HG03039 (cell line): ENCODE measurements around the gene SOS2.
A peak's percentile ranks its signal among the peaks of the same experiment; 100 is the strongest.

Source experiments
- ATAC-seq: cut with Tn5 transposase; IDR thresholded peaks from one replicate; pipeline ENCODE4 v1.9.1; 2021; ENCODE audit warnings: mild to moderate bottlenecking, moderate library complexity; ENCODE audit not compliant: unreplicated experiment

SOS2 gene

DNA sequence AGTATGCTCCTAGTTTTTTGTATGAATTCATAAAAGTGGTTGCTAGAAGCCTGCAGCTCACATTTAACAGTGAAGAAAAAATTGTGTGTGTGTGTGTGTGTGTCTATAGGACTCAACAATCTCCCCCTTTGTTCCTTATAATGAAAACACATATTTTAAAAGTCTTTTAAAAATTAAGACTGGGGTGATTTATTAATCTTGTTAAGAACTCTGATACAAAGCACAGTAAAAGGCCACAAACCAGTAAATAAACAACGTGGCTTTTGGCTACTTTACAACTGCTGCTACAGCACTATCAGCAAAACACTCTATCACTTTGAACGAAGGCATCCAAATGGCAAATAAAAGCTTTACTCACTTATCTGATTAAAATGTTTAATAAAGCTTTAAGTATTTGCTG is 114.4 kb downstream of the SOS2 start:
- no peak for ATAC-seq

DNA sequence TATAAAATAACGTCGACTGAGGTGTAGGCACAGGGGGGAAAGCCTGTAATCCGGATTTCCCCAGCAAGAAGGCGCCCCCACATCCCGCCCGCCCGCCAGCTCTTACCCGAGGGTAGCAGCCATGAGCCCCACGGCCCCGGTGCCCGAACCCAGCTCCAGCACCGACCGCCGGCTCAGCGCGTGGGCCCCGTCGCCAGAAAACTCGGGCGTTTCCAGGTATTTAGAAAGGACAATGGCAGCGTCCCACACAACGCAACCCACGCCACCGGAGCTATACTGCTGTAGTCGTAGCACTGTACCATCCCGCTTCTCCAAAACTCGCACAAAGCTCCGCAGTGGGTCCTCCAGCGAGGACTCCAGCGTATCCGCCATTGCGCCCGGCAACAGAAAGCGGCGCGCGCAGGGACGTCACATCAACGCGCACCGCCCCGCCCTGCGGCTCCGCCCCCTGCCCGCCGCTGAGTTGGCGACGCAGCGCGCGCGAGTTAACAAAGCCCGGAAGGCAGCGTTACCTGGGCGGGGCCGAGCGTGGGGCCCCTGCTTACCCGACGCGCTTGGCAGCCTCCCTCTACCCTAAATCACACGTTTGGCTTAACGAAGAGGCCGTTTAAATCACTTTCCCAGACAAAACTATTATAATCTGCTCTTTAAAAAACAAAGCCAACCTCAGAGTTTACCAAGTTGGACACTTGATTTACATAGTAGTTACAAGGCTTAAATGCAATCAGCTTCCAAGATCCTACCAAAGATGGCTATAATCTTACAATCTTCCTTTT is 115.0 kb downstream of the SOS2 start, which contains the start of gene VCPKMT:
TSS of gene VCPKMT (minus strand) at position 392 of the 776 bp plus-strand sequence. CDS start at position 372, 20 bp downstream.
- peak; percentile 97 for ATAC-seq

DNA sequence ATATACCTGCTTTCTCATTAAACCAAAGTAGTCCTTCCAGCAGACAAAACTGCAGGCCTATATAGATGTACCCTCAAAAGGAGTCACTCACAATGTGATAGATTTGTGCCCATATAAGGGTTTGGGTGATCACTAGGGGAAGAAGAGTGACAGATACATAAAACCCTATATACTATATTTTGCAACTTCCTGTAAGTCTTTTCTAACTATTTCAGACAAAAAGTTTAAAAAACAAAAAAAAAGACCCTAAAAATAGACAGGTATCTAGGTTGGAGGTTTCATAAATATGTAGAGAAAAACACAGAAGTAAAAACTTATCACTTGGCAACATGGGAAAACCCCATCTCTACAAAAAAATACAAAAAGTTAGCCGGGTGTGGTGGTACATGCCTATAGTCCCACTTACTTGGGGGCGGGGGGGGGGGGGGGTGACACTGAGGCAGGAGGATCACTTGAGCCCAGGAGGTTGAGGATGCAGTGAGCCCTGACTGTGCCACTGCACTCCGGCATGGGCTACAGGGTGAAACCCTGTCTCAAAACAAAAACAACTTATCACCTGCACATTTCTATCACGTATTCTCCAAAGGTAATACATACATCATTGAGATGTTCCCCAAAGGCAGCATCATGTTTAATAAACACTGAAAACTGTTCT is 117.9 kb downstream of the SOS2 start:
- ATAC-seq, result no peak

DNA sequence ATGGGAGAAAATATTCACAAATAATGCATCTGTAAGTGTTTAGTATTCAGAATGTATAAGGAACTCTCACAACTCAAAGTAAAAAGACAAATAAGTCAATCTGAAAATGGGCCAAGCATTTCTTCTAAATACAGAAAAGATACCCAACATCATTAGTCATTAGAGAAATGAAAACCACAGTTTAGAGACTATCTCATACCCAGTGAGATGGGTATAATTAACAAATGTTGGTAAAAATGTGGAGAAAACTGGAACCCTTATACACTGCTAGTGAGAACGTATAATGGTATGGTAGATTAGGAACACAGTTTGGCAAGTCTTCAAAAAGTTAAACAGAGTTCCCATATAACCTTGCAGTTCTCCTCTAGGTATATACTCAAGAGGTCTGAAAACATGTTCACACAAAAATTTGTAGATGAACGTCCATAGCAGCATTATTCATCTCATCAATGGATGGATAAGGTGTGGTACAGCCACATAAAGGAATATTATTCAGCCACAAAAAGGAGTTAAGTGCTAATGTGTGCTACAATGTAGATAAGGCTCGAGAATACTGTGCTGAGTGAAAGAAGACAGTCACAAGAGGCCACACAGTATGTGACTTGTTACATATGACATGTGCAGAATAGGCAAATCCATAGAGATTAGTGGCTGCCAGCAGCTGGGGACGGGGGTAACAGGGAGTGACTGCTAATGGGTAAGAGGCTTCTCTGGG is 120.9 kb downstream of the SOS2 start:
- ATAC-seq, result no peak

DNA sequence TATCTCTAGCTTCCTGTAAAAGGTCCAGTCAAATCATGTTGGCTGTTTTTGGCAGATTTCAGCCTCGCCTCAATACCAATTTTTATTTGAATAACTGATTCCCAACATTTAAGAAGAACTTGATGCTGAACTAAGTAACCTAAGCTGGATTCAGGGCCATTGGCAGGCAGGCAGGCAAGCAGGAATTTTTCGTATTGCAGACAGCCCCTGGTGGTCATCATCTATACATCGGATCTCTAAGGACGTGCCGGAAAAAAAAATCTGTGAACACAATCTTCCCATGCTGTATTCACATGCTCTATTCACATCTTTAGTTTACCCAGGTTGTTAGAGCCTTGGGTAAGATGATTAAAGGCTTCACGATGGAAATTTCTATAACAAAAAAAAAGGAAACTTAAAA is 122.0 kb downstream of the SOS2 start:
- ATAC-seq, result no peak

DNA sequence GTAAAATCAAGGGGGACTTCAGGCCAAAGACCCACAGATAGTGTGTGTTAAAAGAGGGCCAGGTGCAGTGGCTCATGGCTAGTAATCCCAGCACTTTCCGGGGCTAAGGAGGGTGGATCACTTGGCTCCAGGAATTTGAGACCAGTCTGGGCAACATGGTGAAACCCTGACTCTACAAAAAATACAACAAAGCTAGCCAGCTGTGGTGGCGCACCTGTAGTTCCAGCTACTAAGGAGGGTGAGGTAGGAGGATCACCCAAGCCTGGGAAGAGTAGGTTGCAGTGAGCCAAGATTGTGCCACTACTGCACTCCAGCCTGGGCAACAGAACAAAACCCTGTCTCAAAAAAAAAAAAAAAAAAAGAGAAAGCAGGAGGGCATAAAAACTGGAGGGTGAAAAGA is 123.5 kb downstream of the SOS2 start:
- no peak for ATAC-seq

DNA sequence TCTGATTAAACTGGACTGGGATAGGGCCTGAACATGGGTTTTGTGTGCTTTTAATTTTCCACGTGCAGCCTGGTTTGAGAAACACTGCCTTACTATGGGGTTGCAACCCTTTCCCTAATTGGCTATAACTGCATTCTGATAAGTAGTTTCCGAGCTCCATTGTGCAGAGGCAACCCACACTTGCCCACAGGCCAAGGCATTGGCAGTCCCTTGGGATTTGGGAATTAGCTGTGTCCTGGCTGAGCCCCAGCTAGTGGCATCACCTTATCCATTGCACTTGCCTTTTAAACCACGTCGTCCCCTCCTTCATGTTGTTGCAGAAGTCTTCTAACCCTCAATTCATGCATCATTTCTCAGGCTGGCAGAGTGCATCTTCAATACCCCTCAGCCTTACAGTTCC is 125.2 kb downstream of the SOS2 start:
- ATAC-seq, result no peak

DNA sequence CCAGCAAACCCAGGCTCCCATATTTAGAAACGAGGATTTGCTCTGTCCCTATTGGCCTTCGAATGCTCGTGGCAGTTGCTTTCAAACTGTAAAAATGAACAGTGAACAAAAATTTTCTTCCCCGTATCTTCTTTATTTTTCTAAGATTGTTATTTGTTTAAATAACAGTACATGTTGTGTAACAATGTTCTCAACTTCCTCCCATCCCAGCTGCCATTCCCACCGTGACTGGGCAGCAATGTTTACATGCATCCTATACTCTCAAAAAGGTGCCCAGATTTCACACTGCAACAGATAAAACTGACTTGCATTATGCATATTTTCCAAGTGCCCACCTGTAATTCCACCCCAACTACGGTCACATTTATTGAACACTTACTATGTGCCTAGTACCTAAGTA is 127.8 kb downstream of the SOS2 start:
- ATAC-seq, result no peak

DNA sequence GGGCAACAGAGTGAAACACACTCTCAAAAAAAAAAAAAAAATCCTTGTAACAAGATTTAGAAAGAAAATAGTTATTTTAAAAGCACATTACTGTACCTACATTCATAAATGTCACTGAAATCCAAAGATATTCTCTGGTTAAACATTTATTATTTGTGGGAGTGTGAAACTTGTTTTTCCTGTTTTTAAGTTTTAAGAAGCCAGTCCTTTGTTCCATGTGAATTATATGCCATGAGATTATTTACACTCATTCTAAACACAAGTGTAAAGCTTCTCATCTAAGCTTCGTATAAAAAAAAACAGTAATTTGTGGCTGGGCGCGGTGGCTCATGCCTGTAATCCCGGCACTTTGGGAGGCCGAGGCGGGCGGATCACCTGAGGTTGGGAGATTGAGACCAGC is 130.0 kb downstream of the SOS2 start:
- no peak for ATAC-seq

DNA sequence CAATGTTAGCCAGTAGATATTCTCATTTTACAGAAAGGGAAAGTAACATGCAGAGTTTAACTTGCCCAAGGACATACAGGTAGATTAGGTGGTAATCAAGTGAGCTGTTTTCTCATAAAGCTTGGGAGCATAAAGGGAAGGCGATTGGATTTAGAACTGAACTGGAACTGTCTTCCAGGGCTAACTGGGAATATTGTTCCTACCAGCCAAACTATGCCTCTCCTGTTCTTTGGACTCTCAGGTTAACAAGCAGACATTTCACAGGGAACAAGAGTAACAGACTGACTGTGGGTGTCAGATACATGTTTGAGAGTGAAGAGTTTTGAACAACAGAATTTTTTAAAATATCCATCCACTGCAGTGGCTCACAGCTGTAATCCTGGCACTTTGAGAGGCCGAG is 130.6 kb downstream of the SOS2 start:
- ATAC-seq, result no peak

DNA sequence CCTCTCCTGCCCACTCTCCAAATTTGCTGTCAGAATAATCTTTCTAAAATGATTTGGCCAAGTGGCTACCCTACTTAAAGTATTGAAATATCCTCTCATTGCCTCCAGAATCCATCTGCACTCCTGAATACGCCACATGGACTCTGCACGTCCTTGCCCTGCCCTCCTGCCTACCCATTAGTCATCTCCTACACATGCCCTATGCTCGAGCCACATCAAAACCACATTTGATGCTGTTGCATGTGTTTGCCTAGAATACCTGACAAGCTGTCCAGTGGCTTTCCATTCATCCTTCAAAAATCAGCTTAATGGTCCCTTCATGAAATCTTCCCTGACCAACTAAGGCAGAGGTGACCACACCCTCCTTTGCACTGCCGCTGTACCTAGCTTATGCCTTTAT is 132.0 kb downstream of the SOS2 start:
- no peak for ATAC-seq

DNA sequence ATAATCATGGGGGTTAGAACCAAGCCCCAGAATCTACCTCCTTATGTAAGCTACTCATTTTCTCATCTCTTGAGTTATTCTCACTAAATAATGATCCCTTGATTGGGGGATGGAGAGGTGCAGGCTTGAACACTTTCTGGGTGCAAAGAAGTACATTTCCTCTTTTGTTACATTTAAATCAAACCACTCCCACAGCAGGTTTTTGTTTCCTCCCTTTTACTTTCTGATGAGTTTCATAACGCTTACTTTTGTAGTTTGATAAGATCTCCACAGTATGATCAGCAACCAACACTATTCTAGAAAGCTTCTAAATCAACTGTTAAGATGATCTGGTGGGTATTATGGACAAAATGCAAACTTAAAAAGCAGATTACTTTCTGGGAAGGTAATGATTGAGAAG is 135.5 kb downstream of the SOS2 start:
- no peak for ATAC-seq

DNA sequence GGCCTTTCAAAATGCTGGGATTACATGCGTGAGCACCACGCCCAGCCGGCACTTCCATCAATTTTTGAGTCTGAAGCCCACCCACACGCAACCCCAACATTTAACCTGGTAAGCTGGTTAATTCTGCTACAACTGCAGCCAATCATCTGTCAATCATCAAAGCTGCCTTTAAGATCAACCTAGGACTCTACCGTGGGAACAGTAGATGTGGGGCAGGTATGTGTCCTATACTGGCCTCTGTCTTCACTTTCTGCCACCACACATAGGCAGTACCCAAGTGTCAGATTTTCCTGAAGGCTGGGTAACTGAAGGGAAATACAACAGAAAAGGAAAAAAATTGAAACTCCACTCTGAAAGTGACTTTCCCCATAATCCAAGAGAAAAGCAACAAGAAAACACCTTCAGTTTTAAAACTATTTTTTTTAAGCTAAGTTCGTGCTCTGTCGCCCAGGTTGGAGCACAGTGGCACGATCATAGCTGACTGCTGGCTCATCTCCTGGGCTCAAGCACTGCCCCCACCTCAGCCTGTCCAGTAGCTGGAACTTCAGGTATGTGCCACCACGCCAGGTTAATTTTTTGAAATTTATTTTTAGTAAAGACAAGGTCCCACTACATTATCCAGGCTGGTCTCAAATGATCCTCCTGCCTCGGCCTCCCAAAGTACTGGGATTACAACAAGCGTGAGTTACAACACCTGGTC is 137.2 kb downstream of the SOS2 start:
- ATAC-seq, result no peak

DNA sequence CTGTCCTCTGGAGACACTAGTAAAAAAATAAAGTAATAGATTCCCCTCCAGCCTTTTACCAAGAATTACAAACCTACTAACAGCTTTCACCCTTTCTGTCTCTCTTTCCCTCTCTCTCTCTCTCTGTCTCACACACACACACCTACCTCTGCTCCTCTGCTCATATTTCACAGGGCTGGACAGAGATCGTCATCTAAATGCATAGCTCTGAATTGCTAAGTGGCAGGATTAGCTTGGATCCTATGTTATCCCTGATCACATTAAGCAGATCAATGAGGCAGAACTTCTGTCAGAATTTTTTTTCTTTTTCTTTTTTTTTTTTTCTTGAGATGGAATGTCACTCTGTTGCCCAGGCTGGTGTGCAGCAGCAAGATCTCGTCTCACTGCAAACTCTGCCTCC is 137.9 kb downstream of the SOS2 start:
- no peak for ATAC-seq

DNA sequence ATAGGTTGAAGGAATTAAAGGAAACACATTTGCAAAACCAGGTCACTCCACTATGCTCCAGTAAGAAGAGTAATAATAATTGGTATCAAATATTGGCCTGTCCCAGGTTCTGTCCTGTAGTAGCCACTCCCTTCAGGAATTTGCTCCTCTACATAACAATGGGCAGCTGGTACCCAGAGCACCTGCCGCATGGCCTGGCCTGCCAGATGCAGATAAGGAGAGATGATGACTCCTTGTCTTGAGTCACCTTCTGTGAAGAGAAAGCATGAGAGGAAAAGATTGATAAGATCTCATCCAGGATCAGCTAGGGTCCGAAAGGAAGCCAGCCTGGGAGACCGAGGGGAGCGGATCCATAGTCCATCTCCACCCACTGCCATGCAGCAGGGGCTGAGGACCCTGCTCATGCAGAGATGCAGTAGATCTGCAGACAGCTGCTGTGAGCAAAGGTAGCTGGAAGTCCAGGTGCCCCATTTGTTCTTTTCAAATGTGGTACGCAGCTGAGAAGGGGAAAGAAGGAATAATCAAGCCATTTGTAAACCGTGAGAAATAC is 139.3 kb downstream of the SOS2 start:
- no peak for ATAC-seq

DNA sequence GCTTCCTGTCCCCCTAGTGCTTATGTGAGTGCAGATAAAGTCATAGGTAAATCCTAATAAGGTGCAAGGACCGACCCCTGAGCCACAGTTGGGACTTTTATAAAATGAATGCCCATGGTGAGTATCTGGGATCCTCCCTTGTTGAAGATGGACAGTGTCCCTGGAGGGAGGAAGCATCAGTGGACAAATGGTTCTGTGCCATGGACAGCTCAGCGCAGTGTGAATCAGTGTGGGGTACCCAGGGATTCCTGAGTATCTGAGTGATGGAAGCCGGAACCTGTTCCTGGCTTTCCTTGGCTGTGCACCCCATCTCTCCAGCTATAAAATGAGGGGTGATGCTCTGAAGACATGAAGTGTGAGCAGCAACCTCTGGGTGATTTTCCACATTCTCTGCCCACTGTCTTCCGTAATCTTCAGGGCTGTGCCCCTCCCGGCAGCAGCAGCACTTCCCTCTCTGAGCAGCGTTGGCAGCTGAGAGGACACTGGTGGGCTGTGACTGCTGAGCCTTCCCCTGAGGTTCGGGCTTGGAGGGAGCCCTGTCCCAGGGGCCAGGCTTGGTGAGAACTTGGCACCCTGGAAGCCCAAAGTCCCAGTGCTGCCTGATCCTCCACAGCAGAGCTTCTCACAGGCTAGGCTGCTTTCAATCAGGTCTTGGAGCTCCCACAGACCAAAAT is 140.0 kb downstream of the SOS2 start:
- ATAC-seq, result no peak

DNA sequence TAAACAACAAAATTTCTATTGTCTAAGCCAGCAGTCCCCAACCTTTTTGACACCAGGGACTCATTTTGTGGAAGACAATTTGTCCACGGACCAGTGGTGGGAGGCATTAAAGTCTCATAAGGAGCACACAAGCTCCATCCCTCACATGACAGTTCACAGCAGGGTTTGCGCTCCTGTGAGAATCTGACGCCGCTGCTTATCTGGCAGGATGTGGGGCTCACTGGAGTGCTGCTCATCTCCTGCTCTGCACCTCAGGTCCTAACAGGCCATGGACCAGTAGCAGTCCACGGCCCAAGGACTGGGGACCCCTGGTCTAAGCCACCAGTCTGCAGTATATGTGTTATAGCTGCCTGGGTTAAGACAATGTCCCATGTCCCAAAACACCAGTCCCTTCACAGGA is 142.2 kb downstream of the SOS2 start:
- ATAC-seq, result no peak

DNA sequence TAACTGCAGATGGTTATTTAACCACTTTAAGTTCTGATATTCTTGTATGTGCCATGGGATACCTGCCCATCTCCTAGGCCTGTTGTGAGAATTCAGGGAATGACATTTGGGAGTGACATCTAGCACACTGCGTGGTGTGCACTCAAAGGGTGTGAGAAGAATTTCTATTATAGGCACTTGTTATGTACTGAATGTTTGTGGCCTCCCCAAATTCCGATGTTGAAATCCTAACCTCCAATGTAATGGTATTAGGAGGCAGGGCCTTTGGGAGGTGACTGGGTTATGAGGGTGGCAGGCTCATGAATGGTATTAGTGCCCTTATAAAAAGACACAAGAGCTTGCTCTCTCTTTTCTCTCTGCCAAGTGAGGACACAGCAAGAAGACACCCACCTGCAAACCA is 142.6 kb downstream of the SOS2 start:
- ATAC-seq, result no peak

DNA sequence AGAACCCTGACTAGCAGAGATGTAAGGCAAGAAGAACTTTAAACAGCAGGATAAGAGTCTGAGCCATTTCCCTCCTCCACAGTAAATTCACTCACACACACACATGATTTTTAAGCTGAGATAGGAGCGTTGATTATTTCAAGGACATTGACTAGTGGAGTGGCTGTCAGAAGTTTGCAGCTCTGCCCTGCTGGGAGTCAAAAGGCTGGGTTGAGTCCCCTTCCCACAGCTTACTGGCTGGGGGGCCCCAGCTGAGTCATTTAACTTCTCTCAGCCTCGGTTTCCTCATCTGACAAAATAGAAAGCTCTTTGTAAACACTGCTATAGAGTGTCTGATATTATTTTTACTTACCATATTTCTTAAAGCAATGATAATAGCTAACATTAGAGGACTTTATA is 143.3 kb downstream of the SOS2 start:
- ATAC-seq, result no peak

DNA sequence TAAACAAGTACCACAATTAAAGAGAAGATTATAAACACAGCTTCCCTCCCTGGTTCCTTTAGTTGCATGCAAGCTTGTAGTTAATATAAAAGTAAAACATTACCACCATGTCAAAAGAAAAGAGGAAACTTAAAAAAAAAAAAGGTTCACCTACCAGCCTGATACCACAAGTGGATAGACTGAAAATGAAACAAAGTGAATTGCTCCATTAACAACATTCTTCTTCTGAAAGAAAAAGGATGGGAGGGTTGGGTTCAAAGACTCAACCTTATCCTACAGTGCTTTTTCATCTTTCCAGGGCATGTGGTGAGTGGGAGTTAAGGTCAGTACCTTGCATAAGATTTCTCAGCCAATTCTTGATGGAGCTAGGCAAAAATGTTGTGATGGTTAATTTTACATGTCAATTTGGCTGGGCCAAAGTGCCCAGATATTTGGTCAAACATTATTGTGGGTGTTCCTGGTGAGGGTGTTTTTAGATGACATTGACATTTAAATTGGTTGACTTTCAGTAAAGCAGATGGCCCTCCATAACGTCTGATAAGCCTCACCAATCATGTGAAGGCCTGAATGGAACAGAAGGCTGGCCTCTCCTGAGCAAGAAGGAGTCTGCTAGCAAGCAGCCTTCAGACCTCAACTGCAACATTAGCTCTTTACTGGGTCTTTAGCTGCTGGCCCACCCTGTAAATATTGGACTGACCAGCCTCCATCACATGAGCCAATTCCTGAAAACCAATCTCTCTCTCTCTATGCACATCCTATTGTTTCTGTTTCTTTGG is 143.8 kb downstream of the SOS2 start:
- ATAC-seq, result no peak
